Cardiac muscle cell (in vitro differentiated cells and primary cell): ENCODE measurements around the gene VLDLR. TPM values are rescaled to one million over a fixed set of nuclear protein-coding genes. Genes with fewer than 3 reads are reported as not detected.
A peak's percentile ranks its signal among the peaks of the same experiment; 100 is the strongest.

Experiments
- DNase-seq, 2 donors: peaks; one replicate each; pipeline versions ENCODE4 v3.0.0 to v3.0.0-alpha.2; 2010 to 2017; ENCODE audit warnings: low read depth in 1 of 2, low spot score in 1 of 2
- H3K27ac ChIP-seq: fragments of 200-600 bp; sonication (generic); 2 replicates; pipeline ENCODE4 v1.5.1; 2016
- H3K27me3 ChIP-seq: fragments of 200-600 bp; sonication (generic); 2 replicates; pipeline ENCODE4 v1.6.0; 2016; ENCODE audit warnings: control low read depth
- H3K36me3 ChIP-seq: fragments of 200-600 bp; sonication (generic); 2 replicates; pipeline ENCODE4 v1.5.1; 2016; ENCODE audit warnings: control low read depth
- H3K4me1 ChIP-seq: fragments of 200-600 bp; sonication (generic); 2 replicates; pipeline ENCODE4 v1.8.1; 2017; ENCODE audit warnings: low read depth, mild to moderate bottlenecking, mixed run types
- H3K4me3 ChIP-seq: fragments of 200-600 bp; sonication (generic); 2 replicates; pipeline ENCODE4 v1.5.1; 2016; ENCODE audit warnings: mild to moderate bottlenecking
- H3K9me3 ChIP-seq: fragments of 200-600 bp; sonication (generic); 2 replicates; pipeline ENCODE4 v1.5.1; 2017; ENCODE audit warnings: low read depth, mild to moderate bottlenecking, control low read depth
- polyA plus RNA-seq: library from polyadenylated mRNA; unstranded; fragments of >200 nt; fragmentation: Nextera tagmentation; extraction: Ambion mirVana; gene quantifications from 2 replicates; pipeline ENCODE4 v1.2.1, GENCODE V29; 2016
- total RNA-seq: library from RNA; depleted of rRNA; stranded (reverse); fragments of >200 nt; gene quantifications from 2 replicates; pipeline ENCODE4 v1.2.3, GENCODE V29; 2016
- TF ChIP-seq, protein P1 (sequence below): IDR thresholded peaks from 2 replicates; pipeline ENCODE4 v1.5.1; 2012; ENCODE audit warnings: low read depth, mild to moderate bottlenecking, low read length

VLDLR gene
- total and polyA plus RNA-seq, 2 experiments from 2014 or later, result 36.1 to 41.2 TPM

GRCh38 chr9:2610985-2611384, 10.6 kb upstream of the VLDLR start:
- Histone ChIP-seq H3K9me3 (no peaks in the 10 kb centered on the region), H3K27ac (no peak overlapping the region), H3K27me3 (no peaks in the 10 kb centered on the region), H3K4me3 (no peak overlapping the region), H3K4me1 (no peaks in the 10 kb centered on the region), H3K36me3 (no peaks in the 10 kb centered on the region)
- TF ChIP-seq, protein P1, sequence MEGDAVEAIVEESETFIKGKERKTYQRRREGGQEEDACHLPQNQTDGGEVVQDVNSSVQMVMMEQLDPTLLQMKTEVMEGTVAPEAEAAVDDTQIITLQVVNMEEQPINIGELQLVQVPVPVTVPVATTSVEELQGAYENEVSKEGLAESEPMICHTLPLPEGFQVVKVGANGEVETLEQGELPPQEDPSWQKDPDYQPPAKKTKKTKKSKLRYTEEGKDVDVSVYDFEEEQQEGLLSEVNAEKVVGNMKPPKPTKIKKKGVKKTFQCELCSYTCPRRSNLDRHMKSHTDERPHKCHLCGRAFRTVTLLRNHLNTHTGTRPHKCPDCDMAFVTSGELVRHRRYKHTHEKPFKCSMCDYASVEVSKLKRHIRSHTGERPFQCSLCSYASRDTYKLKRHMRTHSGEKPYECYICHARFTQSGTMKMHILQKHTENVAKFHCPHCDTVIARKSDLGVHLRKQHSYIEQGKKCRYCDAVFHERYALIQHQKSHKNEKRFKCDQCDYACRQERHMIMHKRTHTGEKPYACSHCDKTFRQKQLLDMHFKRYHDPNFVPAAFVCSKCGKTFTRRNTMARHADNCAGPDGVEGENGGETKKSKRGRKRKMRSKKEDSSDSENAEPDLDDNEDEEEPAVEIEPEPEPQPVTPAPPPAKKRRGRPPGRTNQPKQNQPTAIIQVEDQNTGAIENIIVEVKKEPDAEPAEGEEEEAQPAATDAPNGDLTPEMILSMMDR, result no peak
- DNase-seq, result peak in 1 of 2 donors; percentile 23

DNA sequence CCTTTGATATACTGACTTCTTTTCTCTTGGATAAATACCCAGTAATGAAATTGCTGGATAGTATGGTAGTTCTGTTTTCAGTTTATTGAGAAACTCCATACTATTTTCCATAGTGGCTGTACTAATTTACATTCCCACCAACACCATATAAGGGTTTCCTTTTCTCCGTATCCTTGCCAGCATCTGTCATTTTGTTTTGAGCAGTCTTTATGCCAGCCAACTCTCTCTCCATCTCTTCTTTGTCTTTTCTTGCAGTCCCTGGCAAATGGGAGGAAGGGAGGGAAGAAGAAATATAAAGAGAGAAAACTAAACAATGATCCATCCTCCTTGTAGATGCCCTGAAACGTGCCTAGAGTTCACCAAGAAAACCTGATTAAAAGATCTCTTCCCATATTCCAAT, 9.6 kb upstream of the VLDLR start:
- H3K4me1 ChIP-seq, result no peaks in the 10 kb centered on the region
- TF ChIP-seq, protein P1, result no peak
- H3K27me3 ChIP-seq, result no peaks in the 10 kb centered on the region
- no peaks in the 10 kb centered on the region for H3K36me3 ChIP-seq
- DNase-seq, result no peak
- no peaks in the 10 kb centered on the region for H3K9me3 ChIP-seq
- H3K27ac ChIP-seq, result no peak overlapping the region
- no peak overlapping the region for H3K4me3 ChIP-seq

DNA sequence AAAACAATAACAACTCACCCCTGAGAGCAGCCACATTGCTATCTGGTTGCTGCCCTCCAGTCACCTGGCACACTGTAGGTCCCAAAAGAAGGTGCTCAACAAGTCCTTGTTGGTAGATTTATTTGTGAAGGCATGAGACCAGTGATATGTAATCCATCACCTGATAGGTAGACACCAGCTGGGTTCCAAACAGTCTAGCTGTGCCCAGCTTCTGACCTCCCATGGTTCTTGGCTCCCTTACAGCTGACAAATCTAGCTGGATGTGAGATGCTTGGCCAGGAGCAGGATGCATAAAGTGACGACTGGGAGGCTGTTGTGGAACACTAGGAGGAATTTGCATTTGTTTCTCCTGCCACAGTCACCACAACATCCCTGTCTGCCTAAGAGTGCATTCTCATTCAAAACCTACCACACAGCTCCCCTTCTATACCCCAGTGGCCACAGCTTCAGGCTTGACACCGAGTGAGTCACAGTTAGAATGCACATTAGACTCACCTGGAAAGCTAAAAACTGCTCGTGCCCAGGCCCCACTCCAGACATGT, 7.8 kb upstream of the VLDLR start:
- no peak for DNase-seq
- H3K27me3 ChIP-seq, result no peaks in the 10 kb centered on the region
- H3K4me1 ChIP-seq, result no peaks in the 10 kb centered on the region
- no peak overlapping the region for H3K27ac ChIP-seq
- no peak overlapping the region for H3K4me3 ChIP-seq
- no peaks in the 10 kb centered on the region for H3K9me3 ChIP-seq
- H3K36me3 ChIP-seq, result no peaks in the 10 kb centered on the region
- TF ChIP-seq, protein P1, result no peak

DNA sequence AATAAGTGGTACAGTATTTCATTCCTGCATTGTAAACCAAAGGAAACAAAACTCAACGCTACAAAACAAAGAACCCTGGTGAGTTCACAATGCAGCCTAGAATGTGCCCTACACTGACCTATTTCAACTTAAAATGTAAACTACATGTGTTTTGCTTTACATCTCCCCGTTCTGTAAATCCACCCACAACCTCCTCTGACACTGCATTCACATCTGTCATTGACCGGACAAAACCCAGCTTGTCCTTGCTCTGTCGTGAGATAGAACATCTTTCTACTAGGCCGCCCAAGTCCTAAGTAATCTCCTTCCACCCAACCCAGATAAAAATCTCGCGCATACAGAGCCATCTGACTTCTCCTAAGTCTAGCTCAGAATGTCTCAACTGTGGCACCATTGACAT, 6.1 kb upstream of the VLDLR start:
- H3K27me3 ChIP-seq, result peaks cover 8% of the 10 kb centered on the region
- DNase-seq, result no peak
- H3K27ac ChIP-seq, result no peak overlapping the region
- no peaks in the 10 kb centered on the region for H3K4me1 ChIP-seq
- no peak overlapping the region for H3K4me3 ChIP-seq
- H3K36me3 ChIP-seq, result no peaks in the 10 kb centered on the region
- TF ChIP-seq, protein P1, result no peak
- no peaks in the 10 kb centered on the region for H3K9me3 ChIP-seq

DNA sequence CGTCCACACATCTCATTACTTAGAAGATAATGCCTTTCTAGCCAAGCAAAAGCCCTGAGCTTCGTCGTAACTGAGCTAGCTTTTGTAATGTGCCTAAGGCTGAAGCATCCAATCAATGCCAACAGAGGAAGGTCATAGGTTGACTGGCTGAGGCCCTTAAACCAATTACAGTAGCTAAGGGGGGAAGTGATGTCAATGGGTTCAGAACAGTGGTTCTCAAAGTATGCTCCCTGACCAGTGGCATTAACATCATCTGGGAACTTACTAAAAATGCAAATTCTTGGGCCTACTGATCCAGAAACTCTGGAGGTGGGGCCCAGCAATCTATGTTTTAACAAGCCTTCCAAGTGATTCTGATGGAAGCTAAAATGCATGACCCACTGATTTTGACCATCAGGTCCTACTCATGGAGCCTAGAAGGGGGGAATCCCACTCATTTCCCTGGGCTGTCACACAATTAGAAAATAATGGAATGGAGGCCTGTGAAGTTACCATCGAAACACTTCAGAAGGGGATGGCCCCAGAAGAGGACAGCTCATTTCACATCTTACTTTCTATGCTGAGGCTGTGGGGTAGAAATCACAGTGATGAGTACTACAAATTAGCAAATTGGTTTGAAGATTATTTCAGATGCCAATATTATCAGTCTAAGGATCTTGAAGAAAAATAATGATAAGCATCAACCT, 4.8 kb upstream of the VLDLR start:
- Histone ChIP-seq H3K36me3 (no peaks in the 10 kb centered on the region), H3K9me3 (no peaks in the 10 kb centered on the region), H3K4me1 (no peaks in the 10 kb centered on the region), H3K27ac (no peak overlapping the region), H3K27me3 (peaks cover 8% of the 10 kb centered on the region), H3K4me3 (no peak overlapping the region)
- DNase-seq, result no peak
- TF ChIP-seq, protein P1, result no peak
